GM08714 (cell line): ENCODE results near the gene TRIM10.
"Not testable (repeated sequence)": the region's sequence is repeated elsewhere in the genome, so short reads cannot be mapped to it uniquely, and the experiment has no call there.

ENCODE experiments used
- H3K4me3 ChIP-seq: fragments of 200-500 bp; sonication (Bioruptor generic); 2 replicates; pipeline ENCODE4 v1.5.1; 2014; ENCODE audit warnings: mild to moderate bottlenecking, low read length, inconsistent platforms
- ZNF274 ChIP-seq: IDR thresholded peaks from 2 replicates; pipeline ENCODE4 v1.6.1; 2012; ENCODE audit warnings: mild to moderate bottlenecking, low read depth, low read length

The TRIM10 gene

GRCh38 chr6:30192076-30192475 is 31.1 kb upstream of the TRIM10 start:
- no peak overlapping the region for H3K4me3 ChIP-seq
- TF ChIP-seq ZNF274: no peak

- no peak overlapping the region for H3K4me3 ChIP-seq
- no peak for TF ChIP-seq ZNF274
These were observed 27.5 kb upstream of the TRIM10 start for GRCh38 chr6:30188541-30188940.

- no peak overlapping the region for H3K4me3 ChIP-seq
- no peak for TF ChIP-seq ZNF274
These were observed 25.0 kb upstream of the TRIM10 start for GRCh38 chr6:30185846-30186484.

- no peak overlapping the region for H3K4me3 ChIP-seq
- no peak for TF ChIP-seq ZNF274
These were observed 23.5 kb upstream of the TRIM10 start for GRCh38 chr6:30184417-30185031.

GRCh38 chr6:30180145-30180544 is 19.1 kb upstream of the TRIM10 start:
- no peak overlapping the region for H3K4me3 ChIP-seq
- TF ChIP-seq ZNF274: no peak

GRCh38 chr6:30178837-30179236 is 17.8 kb upstream of the TRIM10 start:
- no peak for TF ChIP-seq ZNF274
- H3K4me3 ChIP-seq: no peak overlapping the region

- TF ChIP-seq ZNF274: no peak
- no peak overlapping the region for H3K4me3 ChIP-seq
These were observed 14.8 kb upstream of the TRIM10 start for GRCh38 chr6:30175765-30176164.

- no peak overlapping the region for H3K4me3 ChIP-seq
- TF ChIP-seq ZNF274: no peak
These were observed 11.7 kb upstream of the TRIM10 start for GRCh38 chr6:30172681-30173080.

GRCh38 chr6:30171677-30172471 is 10.9 kb upstream of the TRIM10 start:
- TF ChIP-seq ZNF274: no peak
- no peak overlapping the region for H3K4me3 ChIP-seq

- TF ChIP-seq ZNF274: no peak
- no peak overlapping the region for H3K4me3 ChIP-seq
These were observed 8.9 kb upstream of the TRIM10 start for GRCh38 chr6:30169658-30170614.

GRCh38 chr6:30168741-30169140 is 7.7 kb upstream of the TRIM10 start:
- H3K4me3 ChIP-seq: no peak overlapping the region
- TF ChIP-seq ZNF274: no peak

- H3K4me3 ChIP-seq: no peak overlapping the region
- TF ChIP-seq ZNF274: no peak
These were observed 6.1 kb upstream of the TRIM10 start for GRCh38 chr6:30167101-30167500.

- H3K4me3 ChIP-seq: not testable (repeated sequence)
These were observed 4.2 kb upstream of the TRIM10 start for GRCh38 chr6:30165238-30165637.

- no peak for TF ChIP-seq ZNF274
- H3K4me3 ChIP-seq: no peak overlapping the region
These were observed 3.7 kb upstream of the TRIM10 start for GRCh38 chr6:30164714-30165113.
